Measurements from ENCODE around the gene MTF2.

The MTF2 gene

DNA sequence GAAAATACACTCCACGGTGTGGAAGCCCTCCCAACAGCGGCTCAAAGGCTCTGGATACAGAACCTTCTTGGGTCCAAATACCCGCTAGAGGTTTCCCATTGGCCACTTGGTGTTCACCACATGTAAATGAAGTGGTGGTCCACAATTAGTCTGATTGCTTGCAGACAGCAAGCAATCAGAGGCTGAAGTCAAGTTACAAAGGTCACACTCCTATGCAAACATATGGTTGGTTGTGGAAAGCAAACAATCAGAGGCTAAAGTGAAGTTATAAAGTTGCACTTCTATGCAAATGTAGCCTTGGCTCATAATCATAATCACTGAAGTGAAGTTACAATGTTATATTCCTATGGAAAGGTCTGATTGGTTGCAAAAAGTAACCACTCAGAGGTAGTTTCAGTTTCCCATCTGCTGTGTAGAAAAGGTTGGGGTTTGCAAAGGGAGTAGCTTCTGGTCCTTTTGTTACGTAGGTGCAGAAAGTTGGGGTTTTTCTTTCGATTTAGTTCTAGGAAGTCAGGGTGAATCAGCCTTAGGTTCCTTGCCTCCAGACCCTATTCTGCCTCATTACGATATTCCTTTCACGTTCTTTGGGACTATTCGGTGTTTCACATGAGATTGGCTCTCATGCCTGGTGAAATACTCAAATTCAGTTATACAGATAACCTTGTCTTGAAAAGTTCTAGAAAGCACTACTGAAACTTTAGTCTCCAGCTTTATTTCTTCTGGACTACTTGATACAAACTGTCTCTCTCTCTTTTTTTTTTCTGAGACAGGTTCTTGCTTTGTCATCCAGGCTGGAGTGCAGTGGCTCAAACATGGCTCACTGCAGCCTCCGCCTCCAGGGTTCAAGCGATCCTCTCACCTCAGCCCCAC is 36.7 kb upstream of the MTF2 start:
- TF ChIP-seq, protein P1, sequence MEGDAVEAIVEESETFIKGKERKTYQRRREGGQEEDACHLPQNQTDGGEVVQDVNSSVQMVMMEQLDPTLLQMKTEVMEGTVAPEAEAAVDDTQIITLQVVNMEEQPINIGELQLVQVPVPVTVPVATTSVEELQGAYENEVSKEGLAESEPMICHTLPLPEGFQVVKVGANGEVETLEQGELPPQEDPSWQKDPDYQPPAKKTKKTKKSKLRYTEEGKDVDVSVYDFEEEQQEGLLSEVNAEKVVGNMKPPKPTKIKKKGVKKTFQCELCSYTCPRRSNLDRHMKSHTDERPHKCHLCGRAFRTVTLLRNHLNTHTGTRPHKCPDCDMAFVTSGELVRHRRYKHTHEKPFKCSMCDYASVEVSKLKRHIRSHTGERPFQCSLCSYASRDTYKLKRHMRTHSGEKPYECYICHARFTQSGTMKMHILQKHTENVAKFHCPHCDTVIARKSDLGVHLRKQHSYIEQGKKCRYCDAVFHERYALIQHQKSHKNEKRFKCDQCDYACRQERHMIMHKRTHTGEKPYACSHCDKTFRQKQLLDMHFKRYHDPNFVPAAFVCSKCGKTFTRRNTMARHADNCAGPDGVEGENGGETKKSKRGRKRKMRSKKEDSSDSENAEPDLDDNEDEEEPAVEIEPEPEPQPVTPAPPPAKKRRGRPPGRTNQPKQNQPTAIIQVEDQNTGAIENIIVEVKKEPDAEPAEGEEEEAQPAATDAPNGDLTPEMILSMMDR (IDR thresholded peaks at IDR 0.05; ENCODE audit: low read depth, low read length): no peak
- H3K4me3 ChIP-seq (ENCODE audit: low read depth, low read length): peak overlapping the region; percentile 2; the same call in 1 of the 2 replicates

GRCh38 chr1:93043057-93043557 is 36.0 kb upstream of the MTF2 start:
- TF ChIP-seq, protein P1 (IDR thresholded peaks at IDR 0.05; ENCODE audit: low read depth, low read length): no peak
- no peak overlapping the region for H3K4me3 ChIP-seq (ENCODE audit: low read depth, low read length)

GRCh38 chr1:93047618-93048017 is 31.5 kb upstream of the MTF2 start:
- no peak overlapping the region for H3K4me3 ChIP-seq (ENCODE audit: low read depth, low read length)
- TF ChIP-seq, protein P1 (IDR thresholded peaks at IDR 0.05; ENCODE audit: low read depth, low read length): no peak

GRCh38 chr1:93051961-93052360 is 27.1 kb upstream of the MTF2 start:
- TF ChIP-seq, protein P1 (IDR thresholded peaks at IDR 0.05; ENCODE audit: low read depth, low read length): no peak
- no peak overlapping the region for H3K4me3 ChIP-seq (ENCODE audit: low read depth, low read length)

DNA sequence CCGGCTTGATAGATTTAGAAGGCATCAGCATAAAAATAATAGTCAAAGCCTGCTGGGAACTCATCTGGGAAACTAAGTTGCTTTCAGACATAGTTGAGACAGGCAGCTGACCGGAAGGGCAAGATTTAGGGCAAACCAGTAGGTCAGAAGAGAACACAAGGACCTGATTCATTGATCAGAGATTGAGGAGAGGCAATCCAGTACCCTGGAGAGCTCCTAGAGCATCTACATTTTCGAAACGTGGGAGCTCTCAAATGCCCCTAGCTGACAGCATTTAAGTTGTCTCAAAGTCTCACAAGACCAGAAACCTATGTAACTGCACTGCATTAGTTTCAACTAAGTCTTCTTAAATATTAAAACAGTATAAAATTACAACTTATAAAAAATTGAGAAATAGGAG is 22.9 kb upstream of the MTF2 start:
- no peak overlapping the region for H3K4me3 ChIP-seq (ENCODE audit: low read depth, low read length)
- TF ChIP-seq, protein P1 (IDR thresholded peaks at IDR 0.05; ENCODE audit: low read depth, low read length): no peak

DNA sequence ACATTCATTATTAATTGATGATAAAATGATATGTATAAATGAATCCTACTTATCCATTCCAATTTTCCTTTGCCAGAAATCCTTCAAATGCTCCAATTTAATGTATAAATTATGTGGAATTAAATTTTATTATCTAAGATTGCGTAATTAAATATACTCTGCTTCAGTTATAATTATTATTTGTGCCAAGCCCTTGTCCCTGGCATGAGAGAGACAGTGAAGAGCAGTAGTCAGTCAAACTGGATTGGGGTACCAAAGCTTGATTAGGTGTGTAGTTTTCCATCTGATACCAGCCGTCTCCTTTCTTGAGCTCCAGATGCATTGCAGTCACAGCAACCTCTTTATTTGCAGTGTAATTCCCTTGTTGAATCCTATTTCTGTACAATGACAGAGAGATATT is 22.4 kb upstream of the MTF2 start:
- TF ChIP-seq, protein P1 (IDR thresholded peaks at IDR 0.05; ENCODE audit: low read depth, low read length): no peak
- H3K4me3 ChIP-seq (ENCODE audit: low read depth, low read length): no peak overlapping the region

Measured in WI38 (cell line).